SU-DHL-6 (cell line): ENCODE data around the gene PBX1.

Experiments used
- H2AFZ ChIP-seq: fragments of 200-600 bp; sonication (generic); 2 replicates; pipeline ENCODE4 v1.6.1; 2014; ENCODE audit warnings: low read depth, mild to moderate bottlenecking, moderate library complexity, mixed read lengths, antibody characterized with exemption, low read length; ENCODE audit not compliant: severe bottlenecking
- H3F3A ChIP-seq: fragments of 200-600 bp; shearing (Covaris generic); 2 replicates; pipeline ENCODE4 v1.6.0; 2016; ENCODE audit warnings: antibody characterized with exemption, mild to moderate bottlenecking; ENCODE audit not compliant: insufficient read depth
- H3K27ac ChIP-seq: fragments of 200-600 bp; sonication (generic); 2 replicates; pipeline ENCODE4 v1.5.1; 2016; ENCODE audit warnings: low read depth, mild to moderate bottlenecking, low read length, moderate library complexity, mixed read lengths
- H3K27me3 ChIP-seq: fragments of 200-600 bp; sonication (generic), shearing (Covaris generic); 2 replicates; pipeline ENCODE4 v1.6.0; 2014; ENCODE audit warnings: mild to moderate bottlenecking, low read length
- H3K36me3 ChIP-seq: fragments of 200-600 bp; sonication (generic); 2 replicates; pipeline ENCODE4 v1.6.1; 2014; ENCODE audit warnings: mild to moderate bottlenecking, low read length, mixed read lengths
- H3K4me2 ChIP-seq: fragments of 300-600, 200-600 bp; shearing (Covaris generic), sonication (generic); 2 replicates; pipeline ENCODE4 v1.6.0; 2014; ENCODE audit warnings: low read length, low read depth, mild to moderate bottlenecking; ENCODE audit not compliant: poor library complexity, severe bottlenecking
- H3K4me3 ChIP-seq: fragments of 200-600 bp; sonication (generic); 2 replicates; pipeline ENCODE4 v1.5.1; 2014; ENCODE audit warnings: antibody characterized with exemption, low read length, mild to moderate bottlenecking, mixed read lengths; ENCODE audit not compliant: insufficient read depth, poor library complexity, severe bottlenecking
- H3K79me2 ChIP-seq: fragments of 200-600 bp; sonication (generic); 2 replicates; pipeline ENCODE4 v1.6.1; 2014; ENCODE audit warnings: mild to moderate bottlenecking, low read length, moderate library complexity; ENCODE audit not compliant: insufficient read depth
- H3K9ac ChIP-seq: fragments of 200-600 bp; sonication (generic); 2 replicates; pipeline ENCODE4 v1.7.0; 2014; ENCODE audit warnings: mild to moderate bottlenecking, low read length
- H3K9me2 ChIP-seq: fragments of 200-600 bp; sonication (generic); replicated peaks from 2 replicates; pipeline ENCODE4 v1.6.1; 2014; ENCODE audit warnings: low read length; ENCODE audit not compliant: insufficient read depth
- H3K9me3 ChIP-seq: fragments of 200-600 bp; sonication (generic); 2 replicates; pipeline ENCODE4 v1.6.1; 2014; ENCODE audit warnings: low read length, mixed read lengths; ENCODE audit not compliant: insufficient read depth
- H4K20me1 ChIP-seq: fragments of 200-600 bp; sonication (generic); 2 replicates; pipeline ENCODE4 v1.6.1; 2014; ENCODE audit warnings: low read depth, mild to moderate bottlenecking, antibody characterized with exemption, low read length, moderate library complexity, mixed read lengths
- EZH2phosphoT487 ChIP-seq: fragments of 200-600 bp; sonication (generic), shearing (Covaris generic); conservative IDR thresholded peaks from 2 replicates; pipeline ENCODE4 v1.6.1; 2018; ENCODE audit warnings: mild to moderate bottlenecking, antibody characterized with exemption, low read length, moderate library complexity, mixed read lengths
- TF ChIP-seq, protein P1 (sequence below): fragments of 200-600 bp; sonication (generic); IDR thresholded peaks from one replicate; pipeline ENCODE4 v1.5.1; 2017; ENCODE audit warnings: antibody characterized with exemption, mild to moderate bottlenecking, low read length, moderate library complexity; ENCODE audit not compliant: insufficient read depth, poor library complexity, severe bottlenecking

The PBX1 gene

DNA sequence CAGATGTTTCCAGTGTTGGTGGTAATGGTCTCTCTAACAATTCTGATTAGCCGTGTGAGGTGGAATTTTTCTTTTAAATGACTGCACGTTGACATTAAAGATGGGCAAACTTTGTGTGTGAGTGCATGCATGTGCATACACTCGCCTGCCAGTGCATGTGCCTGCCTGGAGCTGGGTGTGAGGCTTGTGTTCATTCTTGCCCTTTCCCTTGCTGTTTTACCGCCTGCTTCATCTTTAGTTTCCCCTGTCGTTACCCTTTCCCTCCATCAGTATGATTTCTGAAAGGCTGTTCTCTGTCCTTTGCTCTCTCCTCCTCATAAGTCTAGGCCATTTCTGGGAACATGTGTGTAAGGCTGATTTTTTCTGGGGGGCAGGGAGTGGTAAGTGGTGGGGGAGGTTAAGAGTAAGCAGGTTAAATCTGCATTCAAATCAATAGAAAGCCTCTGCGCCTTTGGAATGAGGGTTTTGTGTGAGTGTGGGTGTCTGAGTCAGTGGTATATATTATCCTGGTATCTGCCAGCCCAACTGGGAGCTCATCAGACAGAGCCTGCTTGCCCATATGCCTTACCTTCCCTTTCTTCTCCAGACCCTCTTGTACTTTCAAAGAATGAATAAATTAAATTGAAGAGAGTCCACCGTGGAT, 112.5 kb downstream of the PBX1 start:
- Histone ChIP-seq H3K9me3 (no peaks in the 10 kb centered on the region), H3K4me3 (no peak overlapping the region), H2AFZ (no peak overlapping the region), H3K4me2 (no peak overlapping the region), H3K27me3 (no peaks in the 10 kb centered on the region), H3K27ac (no peak overlapping the region), H3F3A (no peaks in the 10 kb centered on the region), H3K9me2 (no peaks in the 10 kb centered on the region), H3K79me2 (no peaks in the 10 kb centered on the region), H4K20me1 (no peaks in the 10 kb centered on the region), H3K36me3 (no peaks in the 10 kb centered on the region), H3K9ac (no peak overlapping the region)
- no peak for TF ChIP-seq EZH2phosphoT487
- TF ChIP-seq, protein P1, sequence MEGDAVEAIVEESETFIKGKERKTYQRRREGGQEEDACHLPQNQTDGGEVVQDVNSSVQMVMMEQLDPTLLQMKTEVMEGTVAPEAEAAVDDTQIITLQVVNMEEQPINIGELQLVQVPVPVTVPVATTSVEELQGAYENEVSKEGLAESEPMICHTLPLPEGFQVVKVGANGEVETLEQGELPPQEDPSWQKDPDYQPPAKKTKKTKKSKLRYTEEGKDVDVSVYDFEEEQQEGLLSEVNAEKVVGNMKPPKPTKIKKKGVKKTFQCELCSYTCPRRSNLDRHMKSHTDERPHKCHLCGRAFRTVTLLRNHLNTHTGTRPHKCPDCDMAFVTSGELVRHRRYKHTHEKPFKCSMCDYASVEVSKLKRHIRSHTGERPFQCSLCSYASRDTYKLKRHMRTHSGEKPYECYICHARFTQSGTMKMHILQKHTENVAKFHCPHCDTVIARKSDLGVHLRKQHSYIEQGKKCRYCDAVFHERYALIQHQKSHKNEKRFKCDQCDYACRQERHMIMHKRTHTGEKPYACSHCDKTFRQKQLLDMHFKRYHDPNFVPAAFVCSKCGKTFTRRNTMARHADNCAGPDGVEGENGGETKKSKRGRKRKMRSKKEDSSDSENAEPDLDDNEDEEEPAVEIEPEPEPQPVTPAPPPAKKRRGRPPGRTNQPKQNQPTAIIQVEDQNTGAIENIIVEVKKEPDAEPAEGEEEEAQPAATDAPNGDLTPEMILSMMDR, result no peak

- Histone ChIP-seq H3K4me3 (no peak overlapping the region), H3F3A (no peaks in the 10 kb centered on the region), H3K9me3 (no peaks in the 10 kb centered on the region), H3K27ac (no peak overlapping the region), H3K4me2 (no peak overlapping the region), H3K27me3 (no peaks in the 10 kb centered on the region), H3K9ac (no peak overlapping the region), H4K20me1 (no peaks in the 10 kb centered on the region), H3K79me2 (no peaks in the 10 kb centered on the region), H3K36me3 (no peaks in the 10 kb centered on the region), H3K9me2 (no peaks in the 10 kb centered on the region), H2AFZ (no peak overlapping the region)
- TF ChIP-seq, protein P1, result no peak
- no peak for TF ChIP-seq EZH2phosphoT487
Observed at GRCh38 chr1:164671966-164672571, 113.1 kb downstream of the PBX1 start.

DNA sequence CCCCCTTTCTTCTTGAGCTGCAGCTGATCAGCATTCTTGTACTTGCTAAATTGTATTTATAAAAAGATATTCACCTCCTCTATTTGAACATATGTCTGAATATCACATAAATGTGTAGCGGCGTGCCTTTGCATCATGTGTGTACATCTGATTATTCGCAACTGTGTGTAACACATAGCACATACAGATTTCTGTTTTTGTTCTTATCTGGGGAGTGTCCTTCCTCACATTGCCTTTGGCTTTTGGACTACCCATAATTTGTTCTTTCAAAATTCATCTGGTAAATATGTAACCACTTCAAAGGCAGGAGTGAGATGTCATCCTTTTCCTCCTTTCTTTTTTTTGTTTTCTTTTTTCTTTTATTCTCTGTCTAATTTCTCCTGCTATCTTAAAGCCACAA, 113.6 kb downstream of the PBX1 start:
- H4K20me1 ChIP-seq, result no peaks in the 10 kb centered on the region
- no peak overlapping the region for H2AFZ ChIP-seq
- no peak overlapping the region for H3K4me2 ChIP-seq
- no peaks in the 10 kb centered on the region for H3K9me3 ChIP-seq
- H3K27me3 ChIP-seq, result no peaks in the 10 kb centered on the region
- H3K4me3 ChIP-seq, result no peak overlapping the region
- H3K79me2 ChIP-seq, result no peaks in the 10 kb centered on the region
- H3K9ac ChIP-seq, result no peak overlapping the region
- H3K36me3 ChIP-seq, result no peaks in the 10 kb centered on the region
- no peaks in the 10 kb centered on the region for H3F3A ChIP-seq
- no peak overlapping the region for H3K27ac ChIP-seq
- H3K9me2 ChIP-seq, result no peaks in the 10 kb centered on the region
- TF ChIP-seq, protein P1, result no peak
- TF ChIP-seq EZH2phosphoT487, result no peak
